PC-3 (cell line): ENCODE data around the gene MAST3. TPM values are rescaled to one million over a fixed set of nuclear protein-coding genes. Genes with fewer than 3 reads are reported as not detected.
"Not testable (repeated sequence)": the region's sequence is repeated elsewhere in the genome, so short reads cannot be mapped to it uniquely, and the experiment has no call there.

ENCODE experiments used
- ATAC-seq: fragments of 200-7000 bp; cut with Tn5 transposase; 2 replicates; pipeline ENCODE4 v1.9.1; 2020; ENCODE audit warnings: mild to moderate bottlenecking, moderate library complexity
- BruUV-seq: library from RNA; stranded (reverse); fragments of 400-500 nt; replicated peaks from 2 replicates; lab custom pipeline; 2021; lab: Mats Ljungman, UMichigan
- CTCF ChIA-PET: fragments of 300-600 bp; sonication (Branson Sonifier 250); formaldehyde crosslinking; loops from one replicate; lab custom pipeline; 2022; ENCODE audit warnings: antibody characterized with exemption; lab: Charles Lee
- POLR2A ChIA-PET: fragments of 300-600 bp; sonication (Branson Sonifier 250); formaldehyde crosslinking; loops from one replicate; lab custom pipeline; 2022; ENCODE audit warnings: antibody characterized with exemption; ENCODE audit not compliant: unreplicated experiment; lab: Charles Lee
- DNase-seq: peaks from one replicate; pipeline ENCODE4 v3.0.0-alpha.2; 2015
- H2AFZ ChIP-seq: fragments of 300-600 bp; sonication (generic); 2 replicates; pipeline ENCODE4 v1.6.0; 2016; ENCODE audit warnings: antibody characterized with exemption, low read length
- H3F3A ChIP-seq: fragments of 300-600 bp; sonication (generic); one replicate; pipeline ENCODE4 v1.6.0; 2017; ENCODE audit warnings: antibody characterized with exemption, low read length, control low read depth, mild to moderate bottlenecking; ENCODE audit not compliant: unreplicated experiment
- H3K27ac ChIP-seq: fragments of 300-600 bp; sonication (generic); 2 replicates; pipeline ENCODE4 v1.5.1; 2016; ENCODE audit warnings: mild to moderate bottlenecking, low read length
- H3K27me3 ChIP-seq: fragments of 300-600 bp; sonication (generic); 2 replicates; pipeline ENCODE4 v1.6.1; 2016; ENCODE audit warnings: low read length, mixed read lengths
- H3K36me3 ChIP-seq: fragments of 300-600 bp; sonication (generic); 2 replicates; pipeline ENCODE4 v1.6.1; 2016; ENCODE audit warnings: low read depth, mixed run types, low read length, mixed read lengths
- H3K4me1 ChIP-seq: fragments of 300-600 bp; sonication (generic); 2 replicates; pipeline ENCODE4 v1.5.1; 2016; ENCODE audit warnings: low read length; ENCODE audit not compliant: insufficient read depth
- H3K4me2 ChIP-seq: fragments of 300-600 bp; sonication (generic); 2 replicates; pipeline ENCODE4 v1.6.0; 2016; ENCODE audit warnings: low read length
- H3K4me3 ChIP-seq: fragments of 300-600 bp; sonication (generic); 2 replicates; pipeline ENCODE4 v1.5.1; 2016; ENCODE audit warnings: mild to moderate bottlenecking, low read length, mixed read lengths
- H3K79me2 ChIP-seq: fragments of 300-600 bp; sonication (generic); 2 replicates; pipeline ENCODE4 v1.6.1; 2017; ENCODE audit warnings: low read length, mixed read lengths
- H3K9ac ChIP-seq: fragments of 300-600 bp; sonication (generic); 2 replicates; pipeline ENCODE4 v1.6.0; 2016; ENCODE audit warnings: mild to moderate bottlenecking, low read length
- H3K9me2 ChIP-seq: fragments of 300-600 bp; sonication (generic); replicated peaks from 2 replicates; pipeline ENCODE4 v1.6.1; 2016; ENCODE audit warnings: mixed run types, low read length, mixed read lengths
- H3K9me3 ChIP-seq: fragments of 300-600 bp; sonication (generic); 2 replicates; pipeline ENCODE4 v1.6.1; 2016; ENCODE audit warnings: low read length, mixed read lengths
- H4K20me1 ChIP-seq: fragments of 300-600 bp; sonication (generic); 2 replicates; pipeline ENCODE4 v1.6.1; 2016; ENCODE audit warnings: low read length, mixed read lengths
- CTCF ChIP-seq: fragments of 300-600 bp; sonication (generic); conservative IDR thresholded peaks from 2 replicates; pipeline ENCODE4 v1.5.1; 2017; ENCODE audit warnings: antibody characterized with exemption, low read depth, mild to moderate bottlenecking, low read length
- EZH2 ChIP-seq: fragments of 300-600 bp; sonication (generic); IDR thresholded peaks from one replicate; pipeline ENCODE4 v1.6.1; 2017; ENCODE audit warnings: antibody characterized with exemption, mild to moderate bottlenecking, low read length; ENCODE audit not compliant: unreplicated experiment
- EZH2phosphoT487 ChIP-seq: fragments of 300-600 bp; sonication (generic); IDR thresholded peaks from 2 replicates; pipeline ENCODE4 v1.6.1; 2018; ENCODE audit warnings: mild to moderate bottlenecking, antibody characterized with exemption, low read length, borderline replicate concordance
- intact Hi-C: fragments of 100-400 bp; cut with micrococcal nuclease; formaldehyde crosslinking; loops from 2 replicates; pipeline ENCODE4 v1.9.0; 2023
- total RNA-seq: library from RNA; depleted of rRNA; stranded (reverse); fragments of >200 nt; gene quantifications from 2 replicates; pipeline ENCODE4 v1.2.3, GENCODE V29; 2014

MAST3 gene
- total RNA-seq, 1 experiment from 2014 or later, result 8.1 TPM

- H3K9me3 ChIP-seq, result no peaks in the 10 kb centered on the region
- TF ChIP-seq EZH2, result no peak
- TF ChIP-seq CTCF, result no peak
- no peak for TF ChIP-seq EZH2phosphoT487
- no peaks in the 10 kb centered on the region for H3K27me3 ChIP-seq
- no peaks in the 10 kb centered on the region for H4K20me1 ChIP-seq
- no TSS peak for BruUV-seq
- no peaks in the 10 kb centered on the region for H3K36me3 ChIP-seq
- no peaks in the 10 kb centered on the region for H3K4me1 ChIP-seq
- no peaks in the 10 kb centered on the region for H3F3A ChIP-seq
- H3K9me2 ChIP-seq, result no peaks in the 10 kb centered on the region
- no peak for ATAC-seq
- no peaks in the 10 kb centered on the region for H3K79me2 ChIP-seq
- H3K4me2 ChIP-seq, result no peak overlapping the region
- no peak for DNase-seq
- ChIA-PET CTCF (no interaction called here), POLR2A (no interaction called here)
- intact Hi-C loops, result no loop called here
- H3K4me3 ChIP-seq, result no peak overlapping the region
- no peak overlapping the region for H2AFZ ChIP-seq
- H3K27ac ChIP-seq, result no peak overlapping the region
- no peak overlapping the region for H3K9ac ChIP-seq
Observed at GRCh38 chr19:18085702-18086457, 11.7 kb upstream of the MAST3 start.

- ATAC-seq, result no peak
- Histone ChIP-seq H3K9me2 (no peaks in the 10 kb centered on the region), H3K9ac (no peak within 1 kb of the TSS), H3K4me3 (no peak within 1 kb of the TSS), H2AFZ (no peak within 1 kb of the TSS), H3K4me1 (no peaks in the 10 kb centered on the region), H3K79me2 (no peaks in the 10 kb centered on the region), H4K20me1 (no peaks in the 10 kb centered on the region), H3K4me2 (no peak within 1 kb of the TSS), H3K27ac (no peak within 1 kb of the TSS), H3K36me3 (no peaks in the 10 kb centered on the region), H3K27me3 (no peaks in the 10 kb centered on the region), H3F3A (no peaks in the 10 kb centered on the region), H3K9me3 (no peaks in the 10 kb centered on the region)
- intact Hi-C loops, result no loop called here
- no TSS peak for BruUV-seq
- ChIA-PET CTCF (no interaction called here), POLR2A (no interaction called here)
- no peak for DNase-seq
- TF ChIP-seq EZH2phosphoT487 (no peak), EZH2 (no peak), CTCF (no peak)
Observed at GRCh38 chr19:18086590-18087138, 10.9 kb upstream of the MAST3 start, which contains the start of gene IL12RB1. IL12RB1 (minus strand) TSS chr19:18086934; CDS start chr19:18086823, 111 bp downstream.

GRCh38 chr19:18089096-18089541 lies 8.5 kb upstream of the MAST3 start:
- H2AFZ ChIP-seq, ATAC-seq, H3K79me2 ChIP-seq, H3K9me2 ChIP-seq, H3K4me3 ChIP-seq, POLR2A ChIA-PET, CTCF ChIA-PET, H3K4me1 ChIP-seq, H3K36me3 ChIP-seq, H3K4me2 ChIP-seq, H3K9me3 ChIP-seq, H3K27me3 ChIP-seq, H3K27ac ChIP-seq, intact Hi-C loops, BruUV-seq, DNase-seq, H4K20me1 ChIP-seq, H3F3A ChIP-seq, H3K9ac ChIP-seq: not testable (repeated sequence)
